ENCODE data around the gene RHCG.

The RHCG gene

GRCh38 chr15:89495638-89496145 lies 691 bp downstream of the RHCG start:
- Mint-ChIP-seq H3K36me3 (ENCODE audit: low read depth) (no peaks in the 10 kb centered on the region), H3K4me3 (peak overlapping the region; percentile 46), H3K27ac (no peak overlapping the region), H3K27me3 (ENCODE audit: low read depth) (peaks cover 34% of the 10 kb centered on the region), H3K4me1 (ENCODE audit: low read depth) (peaks cover 3% of the 10 kb centered on the region), H3K9me3 (no peaks in the 10 kb centered on the region)
- DNase-seq (ENCODE audit: low spot score), result no peak

GRCh38 chr15:89494941-89495637 lies 1.3 kb downstream of the RHCG start:
- H3K9me3 Mint-ChIP-seq, result no peaks in the 10 kb centered on the region
- no peak overlapping the region for H3K4me3 Mint-ChIP-seq
- DNase-seq (ENCODE audit: low spot score), result no peak
- no peaks in the 10 kb centered on the region for H3K36me3 Mint-ChIP-seq (ENCODE audit: low read depth)
- peaks cover 37% of the 10 kb centered on the region for H3K27me3 Mint-ChIP-seq (ENCODE audit: low read depth)
- no peak overlapping the region for H3K27ac Mint-ChIP-seq
- peaks cover 3% of the 10 kb centered on the region for H3K4me1 Mint-ChIP-seq (ENCODE audit: low read depth)

DNA sequence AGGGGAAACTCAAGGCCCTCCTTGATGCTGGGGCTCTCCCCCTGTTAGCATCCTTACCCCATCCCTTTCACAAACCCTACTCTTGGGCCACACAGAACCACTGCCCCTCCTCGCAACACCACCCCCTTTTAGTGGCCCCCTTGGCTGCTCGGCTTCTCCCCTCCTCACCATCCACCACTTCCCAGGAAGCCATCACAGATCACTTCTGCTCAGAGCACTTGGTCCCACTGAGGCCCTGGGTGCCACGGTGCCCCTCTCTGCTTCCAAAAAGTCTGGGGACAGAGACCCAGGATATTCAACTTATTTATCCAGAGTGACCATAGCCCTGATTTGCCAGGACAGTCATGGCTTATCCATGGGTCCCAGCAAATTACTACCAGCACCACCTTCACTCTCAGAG lies 2.4 kb downstream of the RHCG start:
- H3K4me1 Mint-ChIP-seq (ENCODE audit: low read depth), result peaks cover 3% of the 10 kb centered on the region
- H3K9me3 Mint-ChIP-seq, result no peaks in the 10 kb centered on the region
- H3K4me3 Mint-ChIP-seq, result no peak overlapping the region
- DNase-seq (ENCODE audit: low spot score), result no peak
- H3K36me3 Mint-ChIP-seq (ENCODE audit: low read depth), result no peaks in the 10 kb centered on the region
- no peak overlapping the region for H3K27ac Mint-ChIP-seq
- peaks cover 39% of the 10 kb centered on the region for H3K27me3 Mint-ChIP-seq (ENCODE audit: low read depth)

GRCh38 chr15:89492934-89493631 lies 3.3 kb downstream of the RHCG start:
- peaks cover 3% of the 10 kb centered on the region for H3K4me1 Mint-ChIP-seq (ENCODE audit: low read depth)
- DNase-seq (ENCODE audit: low spot score), result no peak
- no peak overlapping the region for H3K27ac Mint-ChIP-seq
- no peaks in the 10 kb centered on the region for H3K36me3 Mint-ChIP-seq (ENCODE audit: low read depth)
- no peaks in the 10 kb centered on the region for H3K9me3 Mint-ChIP-seq
- H3K4me3 Mint-ChIP-seq, result no peak overlapping the region
- peaks cover 36% of the 10 kb centered on the region for H3K27me3 Mint-ChIP-seq (ENCODE audit: low read depth)

DNA sequence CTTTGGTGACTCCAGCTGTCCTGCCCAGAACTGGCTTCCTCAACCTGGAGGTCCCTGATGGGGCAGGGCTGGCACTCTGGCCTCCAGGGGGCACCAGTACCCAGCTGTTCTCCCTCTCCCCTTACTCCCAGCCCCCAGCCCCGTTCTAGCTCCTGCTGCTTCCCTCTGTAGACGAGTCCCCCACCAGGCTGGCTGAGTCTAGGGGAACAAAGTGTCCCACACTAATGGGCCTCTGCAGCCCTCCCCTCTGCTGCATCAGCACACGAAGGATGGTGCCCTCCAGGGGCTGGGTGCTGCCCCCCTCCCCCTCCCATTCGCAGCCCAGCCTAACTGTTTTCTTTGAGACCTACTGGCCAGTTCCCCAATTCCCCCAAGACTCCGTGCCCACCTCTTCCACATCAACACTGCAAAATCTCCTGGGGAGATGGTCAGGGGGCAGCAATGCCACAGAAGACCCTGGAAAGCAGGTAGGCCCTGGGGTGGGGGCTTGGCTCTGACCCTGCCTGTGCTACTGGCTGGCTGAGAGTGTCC lies 4.2 kb downstream of the RHCG start:
- no peak overlapping the region for H3K27ac Mint-ChIP-seq
- no peak for DNase-seq (ENCODE audit: low spot score)
- H3K9me3 Mint-ChIP-seq, result no peaks in the 10 kb centered on the region
- H3K27me3 Mint-ChIP-seq (ENCODE audit: low read depth), result peaks cover 39% of the 10 kb centered on the region
- peaks cover 3% of the 10 kb centered on the region for H3K4me1 Mint-ChIP-seq (ENCODE audit: low read depth)
- no peaks in the 10 kb centered on the region for H3K36me3 Mint-ChIP-seq (ENCODE audit: low read depth)
- H3K4me3 Mint-ChIP-seq, result no peak overlapping the region

DNA sequence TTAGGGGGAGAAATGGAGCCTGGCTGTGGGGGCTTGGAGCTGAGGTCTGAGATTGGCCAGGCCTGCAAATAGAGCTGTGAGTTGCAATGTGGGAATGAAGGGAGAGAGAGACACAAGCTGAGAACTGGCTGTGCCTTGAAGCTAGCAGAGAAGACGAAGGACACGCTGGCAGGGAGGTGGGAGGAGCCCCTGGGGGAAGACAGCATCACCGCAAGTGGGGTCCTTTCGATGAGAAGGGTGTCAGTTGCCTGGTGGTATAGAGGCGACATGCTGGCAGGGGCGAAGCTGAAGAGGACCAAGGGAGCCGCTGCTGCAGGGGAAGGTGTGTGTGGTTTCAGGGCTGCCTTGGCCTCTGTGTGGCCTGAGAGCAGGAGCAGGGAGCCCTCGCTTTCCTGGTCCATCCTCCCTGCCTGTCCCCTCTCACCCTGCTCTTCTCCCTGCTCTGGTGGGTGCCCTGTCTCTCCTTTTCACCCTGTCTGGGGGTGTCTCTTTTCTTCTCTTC lies 5.5 kb downstream of the RHCG start:
- H3K9me3 Mint-ChIP-seq, result no peaks in the 10 kb centered on the region
- no peak overlapping the region for H3K4me3 Mint-ChIP-seq
- peaks cover 35% of the 10 kb centered on the region for H3K27me3 Mint-ChIP-seq (ENCODE audit: low read depth)
- peaks cover 4% of the 10 kb centered on the region for H3K4me1 Mint-ChIP-seq (ENCODE audit: low read depth)
- no peak for DNase-seq (ENCODE audit: low spot score)
- H3K27ac Mint-ChIP-seq, result no peak overlapping the region
- no peaks in the 10 kb centered on the region for H3K36me3 Mint-ChIP-seq (ENCODE audit: low read depth)

GRCh38 chr15:89490081-89490813 lies 6.1 kb downstream of the RHCG start:
- Mint-ChIP-seq H3K27ac (no peak overlapping the region), H3K4me1 (ENCODE audit: low read depth) (peaks cover 1% of the 10 kb centered on the region), H3K4me3 (no peak overlapping the region), H3K36me3 (ENCODE audit: low read depth) (no peaks in the 10 kb centered on the region), H3K9me3 (no peaks in the 10 kb centered on the region), H3K27me3 (ENCODE audit: low read depth) (peaks cover 34% of the 10 kb centered on the region)
- no peak for DNase-seq (ENCODE audit: low spot score)

DNA sequence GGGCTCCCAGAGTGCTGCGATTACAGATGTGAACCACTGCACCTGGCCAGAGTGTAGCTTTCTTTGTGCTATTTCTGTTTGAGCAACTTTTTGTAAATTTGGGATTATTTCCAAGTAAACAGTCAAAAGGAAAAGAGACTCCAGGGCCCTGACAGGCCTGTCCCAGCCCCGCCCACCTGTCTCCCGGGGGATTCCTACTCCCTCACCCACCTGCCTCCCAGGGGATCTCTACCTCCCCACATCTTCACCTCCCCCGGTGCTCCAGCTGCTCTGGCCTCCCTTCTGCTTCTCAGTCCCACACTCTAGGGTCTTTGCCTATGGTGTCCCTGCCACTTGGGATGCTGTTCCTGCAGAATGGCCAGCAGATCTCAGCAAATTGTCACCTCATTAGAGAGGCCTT lies 7.0 kb downstream of the RHCG start:
- no peak overlapping the region for H3K27ac Mint-ChIP-seq
- H3K36me3 Mint-ChIP-seq (ENCODE audit: low read depth), result no peaks in the 10 kb centered on the region
- peaks cover 1% of the 10 kb centered on the region for H3K4me1 Mint-ChIP-seq (ENCODE audit: low read depth)
- no peaks in the 10 kb centered on the region for H3K9me3 Mint-ChIP-seq
- H3K27me3 Mint-ChIP-seq (ENCODE audit: low read depth), result peaks cover 33% of the 10 kb centered on the region
- DNase-seq (ENCODE audit: low spot score), result no peak
- H3K4me3 Mint-ChIP-seq, result no peak overlapping the region

DNA sequence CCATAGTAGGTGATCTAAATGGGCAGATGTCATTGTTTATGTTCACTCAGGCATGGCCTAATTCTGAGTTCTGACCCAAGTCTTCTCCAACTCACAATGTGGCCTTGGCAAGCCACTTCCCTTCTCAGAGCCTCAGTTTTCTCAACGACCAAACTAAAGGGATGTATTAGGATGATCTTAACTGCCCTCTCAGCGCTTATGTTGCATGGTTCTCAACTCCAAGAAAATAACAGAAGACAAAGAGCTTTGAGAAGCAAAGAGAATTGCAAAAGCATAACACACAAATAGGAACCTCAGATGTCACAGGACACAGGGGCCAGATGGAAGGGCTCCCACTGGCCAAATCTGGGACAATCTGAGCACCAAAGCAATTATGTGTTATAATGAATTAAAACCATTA lies 8.6 kb downstream of the RHCG start:
- peaks cover 35% of the 10 kb centered on the region for H3K27me3 Mint-ChIP-seq (ENCODE audit: low read depth)
- H3K27ac Mint-ChIP-seq, result no peak overlapping the region
- DNase-seq (ENCODE audit: low spot score), result no peak
- no peaks in the 10 kb centered on the region for H3K36me3 Mint-ChIP-seq (ENCODE audit: low read depth)
- no peaks in the 10 kb centered on the region for H3K9me3 Mint-ChIP-seq
- no peak overlapping the region for H3K4me3 Mint-ChIP-seq
- peaks cover 1% of the 10 kb centered on the region for H3K4me1 Mint-ChIP-seq (ENCODE audit: low read depth)

DNA sequence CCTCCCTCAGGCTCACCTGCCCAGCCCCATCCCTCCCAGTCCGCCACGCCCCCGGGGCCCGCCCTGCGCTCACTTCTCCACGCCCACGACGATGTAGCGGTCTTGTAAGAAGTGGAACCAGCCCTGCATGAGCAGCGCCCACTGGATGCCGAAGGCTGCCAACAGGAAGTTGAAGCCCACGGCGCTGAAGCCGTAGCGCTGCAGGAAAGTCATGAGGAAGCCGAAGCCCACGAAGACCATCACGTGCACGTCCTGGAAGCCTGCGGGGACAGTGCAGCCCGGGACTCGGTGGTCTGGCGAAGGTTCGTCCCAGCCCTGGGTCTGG lies 9.7 kb downstream of the RHCG start:
- H3K27ac Mint-ChIP-seq, result no peak overlapping the region
- DNase-seq (ENCODE audit: low spot score), result peak; percentile 10
- no peaks in the 10 kb centered on the region for H3K36me3 Mint-ChIP-seq (ENCODE audit: low read depth)
- H3K4me3 Mint-ChIP-seq, result no peak overlapping the region
- H3K9me3 Mint-ChIP-seq, result no peaks in the 10 kb centered on the region
- peaks cover 1% of the 10 kb centered on the region for H3K4me1 Mint-ChIP-seq (ENCODE audit: low read depth)
- H3K27me3 Mint-ChIP-seq (ENCODE audit: low read depth), result peaks cover 35% of the 10 kb centered on the region

DNA sequence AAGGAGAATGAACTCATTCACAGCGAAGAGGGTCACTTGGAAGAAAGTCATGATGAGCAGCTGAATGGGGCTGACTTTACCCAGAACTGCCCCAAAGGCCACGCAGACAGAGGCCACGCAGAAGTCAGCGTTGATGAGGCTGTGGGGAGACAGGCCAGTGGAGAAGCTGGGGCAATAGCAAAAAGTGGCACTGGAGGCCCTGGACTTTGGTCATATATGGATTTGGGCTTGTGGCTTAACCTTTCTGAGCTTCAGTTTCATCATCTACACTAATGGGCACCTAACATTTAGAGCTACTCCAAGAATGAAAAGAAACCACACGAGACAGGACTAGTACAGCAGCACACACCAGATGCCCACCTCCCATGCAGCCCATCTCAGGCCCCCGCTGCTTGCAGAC lies 13.3 kb downstream of the RHCG start:
- no peaks in the 10 kb centered on the region for H3K36me3 Mint-ChIP-seq (ENCODE audit: low read depth)
- H3K9me3 Mint-ChIP-seq, result no peaks in the 10 kb centered on the region
- H3K27ac Mint-ChIP-seq, result no peak overlapping the region
- DNase-seq (ENCODE audit: low spot score), result no peak
- H3K4me1 Mint-ChIP-seq (ENCODE audit: low read depth), result peaks cover 1% of the 10 kb centered on the region
- no peak overlapping the region for H3K4me3 Mint-ChIP-seq
- peaks cover 25% of the 10 kb centered on the region for H3K27me3 Mint-ChIP-seq (ENCODE audit: low read depth)

DNA sequence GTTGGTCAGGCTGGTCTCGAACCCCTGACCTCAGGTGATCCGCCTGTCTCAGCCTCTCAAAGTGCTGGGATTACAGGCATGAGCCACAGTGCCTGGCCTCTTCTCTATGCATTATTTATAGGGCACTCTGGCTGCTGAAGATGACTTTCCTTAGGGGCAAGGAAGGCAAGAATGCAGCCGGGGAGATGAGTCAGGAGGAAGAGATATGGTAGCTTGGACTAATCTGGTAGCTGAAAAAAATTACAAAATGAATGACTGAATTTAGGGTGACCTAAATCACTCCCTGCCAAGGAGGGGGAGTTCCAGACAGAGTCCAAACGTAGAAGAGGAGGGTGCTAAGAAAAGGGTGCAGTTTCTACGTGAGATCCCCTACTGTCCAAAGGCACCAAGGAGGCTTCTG lies 14.2 kb downstream of the RHCG start:
- peaks cover 16% of the 10 kb centered on the region for H3K27me3 Mint-ChIP-seq (ENCODE audit: low read depth)
- DNase-seq (ENCODE audit: low spot score), result no peak
- no peak overlapping the region for H3K4me3 Mint-ChIP-seq
- no peak overlapping the region for H3K27ac Mint-ChIP-seq
- no peaks in the 10 kb centered on the region for H3K9me3 Mint-ChIP-seq
- H3K4me1 Mint-ChIP-seq (ENCODE audit: low read depth), result peaks cover 1% of the 10 kb centered on the region
- no peaks in the 10 kb centered on the region for H3K36me3 Mint-ChIP-seq (ENCODE audit: low read depth)

- no peaks in the 10 kb centered on the region for H3K9me3 Mint-ChIP-seq
- no peak overlapping the region for H3K4me3 Mint-ChIP-seq
- H3K36me3 Mint-ChIP-seq (ENCODE audit: low read depth), result no peaks in the 10 kb centered on the region
- H3K4me1 Mint-ChIP-seq (ENCODE audit: low read depth), result no peaks in the 10 kb centered on the region
- no peak for DNase-seq (ENCODE audit: low spot score)
- H3K27me3 Mint-ChIP-seq (ENCODE audit: low read depth), result peaks cover 7% of the 10 kb centered on the region
- H3K27ac Mint-ChIP-seq, result no peak overlapping the region
These were observed 15.9 kb downstream of the RHCG start for GRCh38 chr15:89480505-89480904.

DNA sequence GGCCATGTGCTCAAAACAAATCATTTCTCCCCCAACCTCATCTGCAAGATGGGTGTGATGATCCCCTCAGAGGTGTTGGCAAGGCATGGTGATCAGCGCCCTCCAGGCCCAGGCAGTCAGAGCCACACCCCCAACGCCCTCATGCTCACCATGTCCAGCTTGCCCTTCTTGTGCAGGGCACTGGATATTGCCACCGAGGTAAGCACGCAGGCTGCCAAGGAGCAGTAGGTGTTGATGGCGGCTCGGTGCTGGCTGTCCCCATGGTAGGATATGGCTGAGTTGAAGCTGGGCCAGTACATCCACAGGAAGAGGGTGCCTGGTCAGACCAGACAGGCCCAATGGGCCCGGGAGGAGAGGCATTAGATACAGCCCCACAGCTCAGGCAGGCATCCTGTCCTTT lies 17.2 kb downstream of the RHCG start:
- DNase-seq (ENCODE audit: low spot score), result no peak
- Mint-ChIP-seq H3K4me3 (no peak overlapping the region), H3K27me3 (ENCODE audit: low read depth) (peaks cover 2% of the 10 kb centered on the region), H3K27ac (no peak overlapping the region), H3K36me3 (ENCODE audit: low read depth) (no peaks in the 10 kb centered on the region), H3K9me3 (no peaks in the 10 kb centered on the region), H3K4me1 (ENCODE audit: low read depth) (no peaks in the 10 kb centered on the region)
